SH-SY5Y (cell line): ENCODE measurements around the gene ATP6V1E1.

Source experiments
- GATA2 ChIP-seq: IDR thresholded peaks from 2 replicates; pipeline ENCODE4 v1.6.1; 2011; ENCODE audit warnings: mild to moderate bottlenecking, low read depth, low read length
- GATA3 ChIP-seq: IDR thresholded peaks from 2 replicates; pipeline ENCODE4 v1.6.1; 2011; ENCODE audit warnings: low read depth, mild to moderate bottlenecking, low read length, moderate library complexity

The ATP6V1E1 gene

DNA sequence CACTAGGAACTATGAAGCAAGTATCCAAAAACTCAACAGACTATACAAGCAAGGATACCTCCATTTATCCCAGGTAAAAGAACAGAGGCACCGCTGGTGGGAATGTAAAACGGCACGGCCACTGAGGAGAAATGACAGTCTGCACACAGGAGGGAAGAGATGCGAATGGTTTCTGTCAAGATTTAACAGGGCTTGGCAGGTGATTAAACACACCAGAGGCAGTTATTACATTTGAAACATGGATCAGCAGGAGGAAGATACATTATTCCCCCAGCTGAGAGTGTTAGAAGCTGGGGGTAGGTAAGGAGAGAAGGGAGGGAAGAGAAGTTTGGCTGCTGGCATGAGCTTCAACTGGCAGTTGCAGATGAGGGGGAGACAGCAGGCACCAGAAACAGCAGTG, 30.2 kb downstream of the ATP6V1E1 start:
- no peak for TF ChIP-seq GATA2
- no peak for TF ChIP-seq GATA3

DNA sequence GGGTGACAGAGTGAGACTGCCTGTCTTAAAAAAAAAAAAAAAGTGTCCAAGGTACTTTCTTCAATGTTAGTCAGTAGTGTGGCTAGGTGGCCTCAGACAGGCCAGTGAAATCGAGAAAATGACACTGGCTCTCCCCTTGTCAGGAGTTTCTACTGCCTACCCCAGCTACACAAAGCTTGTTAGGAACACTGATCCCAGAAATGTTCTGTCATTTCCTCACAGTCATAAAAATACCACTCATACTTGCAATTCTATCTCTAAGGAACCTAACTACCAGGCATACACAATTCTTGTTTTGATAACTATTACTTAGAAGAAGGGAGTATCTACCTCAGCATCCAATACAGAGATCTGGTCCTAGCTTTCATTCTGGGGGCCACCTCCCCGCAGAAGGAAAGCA, 31.3 kb downstream of the ATP6V1E1 start:
- TF ChIP-seq GATA2: no peak
- TF ChIP-seq GATA3: no peak

DNA sequence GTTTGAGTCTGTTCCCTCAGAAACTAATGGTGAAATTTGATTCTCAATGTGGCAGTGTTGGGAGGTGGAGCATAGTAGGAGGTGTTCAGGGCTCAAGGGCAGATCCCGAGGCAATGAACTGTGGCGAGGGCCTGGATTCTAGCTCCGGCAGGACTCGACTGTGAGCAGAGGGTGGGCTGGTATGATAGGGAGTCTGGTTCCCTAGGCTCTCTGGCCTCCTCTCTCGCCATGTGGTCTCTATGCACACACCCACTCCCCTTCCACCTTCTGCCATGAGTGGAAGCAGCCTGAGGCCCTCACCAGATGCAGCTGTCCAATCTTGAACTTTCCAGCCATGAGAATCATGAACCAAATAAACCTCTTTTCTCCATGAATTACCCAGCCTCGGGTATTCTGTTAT, 32.3 kb downstream of the ATP6V1E1 start:
- no peak for TF ChIP-seq GATA3
- TF ChIP-seq GATA2: no peak

DNA sequence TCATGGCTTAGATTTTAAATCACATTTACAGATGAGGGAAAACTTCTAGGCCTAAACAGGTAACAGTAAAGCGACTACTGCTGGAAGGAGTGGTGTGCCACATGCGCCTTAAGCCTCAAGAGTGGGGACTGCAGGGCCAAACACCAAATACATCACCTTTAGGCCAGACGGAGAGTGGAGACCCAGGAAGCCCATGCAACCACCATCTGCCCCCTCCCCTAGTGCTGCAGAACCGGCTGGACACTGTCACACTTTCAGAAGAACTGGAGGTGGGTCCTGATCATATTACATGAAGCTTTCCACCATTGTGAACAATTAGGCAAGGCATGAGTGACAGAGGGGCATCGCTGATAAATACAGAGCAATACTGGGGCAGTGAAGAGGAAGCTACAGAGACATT, 36.3 kb downstream of the ATP6V1E1 start:
- TF ChIP-seq GATA2 (no peak), GATA3 (no peak)

DNA sequence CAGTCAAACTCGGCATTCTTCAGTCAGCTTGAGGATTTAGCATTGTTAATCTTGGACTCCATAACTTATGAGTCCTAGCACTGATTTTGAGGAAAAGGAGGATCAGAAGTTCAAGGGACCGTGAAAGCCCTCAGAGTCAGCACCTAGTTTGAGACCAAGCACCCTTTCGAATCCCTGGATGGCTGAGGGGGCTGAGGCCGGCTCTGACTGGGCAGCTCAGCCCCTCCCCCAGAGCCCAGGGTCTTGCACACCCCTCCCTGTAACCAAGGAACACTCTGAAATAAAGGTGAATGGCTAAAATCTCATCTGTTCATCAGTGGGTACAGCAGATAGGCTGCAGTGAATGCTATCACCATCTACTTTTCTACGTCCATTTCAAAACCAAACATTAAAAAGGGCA, 38.0 kb downstream of the ATP6V1E1 start:
- TF ChIP-seq GATA3 (no peak), GATA2 (no peak)

DNA sequence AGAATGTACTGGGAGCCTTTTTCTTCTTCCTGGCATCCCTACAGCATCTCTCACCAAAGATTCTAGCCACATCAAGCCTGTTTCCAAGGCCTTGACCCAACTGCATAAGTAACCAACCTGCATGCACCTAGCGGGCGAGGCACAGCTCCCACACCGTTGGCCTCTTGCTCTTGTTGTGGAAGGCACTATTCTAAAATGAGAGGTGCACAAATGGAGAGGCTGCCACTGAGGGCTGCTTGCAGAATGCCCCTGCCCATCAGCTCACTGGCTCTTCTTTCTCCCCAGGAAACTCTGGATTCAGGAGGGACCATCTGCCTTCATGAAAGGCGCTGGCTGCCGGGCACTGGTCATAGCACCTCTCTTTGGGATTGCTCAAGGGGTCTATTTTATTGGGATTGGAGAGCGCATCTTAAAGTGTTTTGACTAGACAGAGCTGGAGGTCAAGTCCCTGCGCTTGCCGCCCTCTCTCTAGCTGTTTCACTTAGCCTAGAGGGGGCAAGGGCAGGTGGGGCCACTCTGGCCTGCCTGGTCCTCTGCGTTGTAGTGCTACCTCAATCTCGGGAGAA, 38.7 kb downstream of the ATP6V1E1 start:
- no peak for TF ChIP-seq GATA3
- no peak for TF ChIP-seq GATA2

DNA sequence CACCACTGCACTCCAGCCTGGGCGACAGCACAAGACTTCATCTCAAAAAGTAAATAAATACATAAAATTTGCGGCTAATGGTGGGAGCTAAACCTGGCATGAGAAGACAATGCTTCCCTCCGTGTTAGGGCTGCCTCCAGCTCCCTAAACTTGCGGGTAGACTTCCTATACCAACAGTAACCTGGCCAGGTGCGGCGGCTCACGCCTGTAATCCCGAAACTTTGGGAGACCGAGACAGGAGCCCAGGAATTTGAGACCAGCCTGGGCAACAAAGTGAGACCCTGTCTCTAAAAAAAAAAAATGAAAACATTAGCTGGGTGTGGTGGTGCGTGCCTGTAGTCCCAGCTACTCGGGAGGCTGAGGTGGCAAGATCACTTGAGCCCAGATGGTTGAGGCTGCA, 39.9 kb downstream of the ATP6V1E1 start:
- TF ChIP-seq GATA3 (no peak), GATA2 (no peak)

DNA sequence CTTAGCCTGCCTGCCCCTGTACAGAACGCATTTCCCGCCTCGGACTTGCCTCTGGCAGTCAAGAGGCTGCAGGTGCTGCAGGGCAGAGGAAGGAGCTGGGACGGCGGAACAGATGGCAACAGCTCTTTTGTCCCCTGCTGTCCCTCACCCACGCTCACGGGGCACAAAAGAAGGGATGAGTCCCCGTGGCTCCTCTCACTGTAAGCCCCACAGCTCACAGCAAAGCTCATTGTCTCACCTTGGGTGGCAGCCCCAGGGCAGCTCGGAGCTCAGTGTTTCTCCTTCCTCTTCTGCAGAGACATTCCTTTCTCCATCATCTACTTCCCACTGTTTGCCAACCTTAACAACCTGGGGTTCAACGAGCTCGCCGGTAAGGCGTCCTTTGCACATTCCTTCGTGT, 40.9 kb downstream of the ATP6V1E1 start:
- TF ChIP-seq GATA3 (no peak), GATA2 (no peak)

DNA sequence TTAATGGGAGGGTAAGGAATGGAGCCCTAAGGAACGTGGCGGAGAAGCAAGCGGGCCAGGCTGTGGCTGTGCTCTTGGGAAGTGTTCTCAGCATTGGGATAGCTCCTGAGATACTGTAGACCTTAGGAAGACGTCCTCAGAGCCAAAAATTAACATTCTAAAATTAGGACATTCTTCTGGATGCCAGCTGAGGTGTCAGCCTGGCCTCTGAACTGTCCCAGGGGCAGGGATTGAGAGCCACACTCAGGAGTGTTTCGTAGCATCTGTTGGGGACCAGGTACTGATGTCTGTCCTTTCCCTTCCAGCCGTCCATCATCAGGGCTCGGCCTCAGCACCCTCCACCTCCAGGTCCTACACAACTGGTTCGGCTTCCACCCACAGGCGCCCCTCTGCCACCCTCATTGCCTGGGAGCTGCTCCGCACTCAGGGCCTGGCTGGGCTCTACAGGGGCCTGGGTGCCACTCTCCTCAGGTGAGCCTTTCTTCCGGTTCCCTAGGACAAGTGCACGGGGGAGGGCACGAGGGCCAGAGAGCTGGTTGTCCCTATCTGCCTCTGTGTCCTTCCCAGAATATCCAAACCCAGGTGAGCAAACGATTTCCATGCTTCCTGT, 41.6 kb downstream of the ATP6V1E1 start:
- no peak for TF ChIP-seq GATA2
- TF ChIP-seq GATA3: no peak

DNA sequence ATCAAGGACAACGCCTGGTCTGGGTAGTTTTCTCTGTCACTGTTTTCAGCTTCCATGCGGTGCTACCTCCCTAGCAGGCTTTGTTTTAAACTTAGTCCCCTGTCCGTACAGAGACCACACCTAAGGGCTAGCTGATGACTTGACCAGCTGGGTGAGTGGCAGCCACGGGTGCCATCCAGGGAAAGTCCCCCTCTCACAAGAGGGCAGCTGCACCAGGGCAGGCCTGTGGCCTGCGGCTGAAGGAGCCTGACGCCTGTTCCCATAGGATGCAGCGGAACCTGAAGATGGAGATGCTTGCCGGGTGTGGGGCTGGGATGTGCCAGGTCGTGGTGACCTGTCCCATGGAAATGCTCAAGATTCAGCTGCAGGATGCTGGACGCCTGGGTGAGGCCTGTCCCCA, 45.4 kb downstream of the ATP6V1E1 start:
- TF ChIP-seq GATA3: no peak
- no peak for TF ChIP-seq GATA2

DNA sequence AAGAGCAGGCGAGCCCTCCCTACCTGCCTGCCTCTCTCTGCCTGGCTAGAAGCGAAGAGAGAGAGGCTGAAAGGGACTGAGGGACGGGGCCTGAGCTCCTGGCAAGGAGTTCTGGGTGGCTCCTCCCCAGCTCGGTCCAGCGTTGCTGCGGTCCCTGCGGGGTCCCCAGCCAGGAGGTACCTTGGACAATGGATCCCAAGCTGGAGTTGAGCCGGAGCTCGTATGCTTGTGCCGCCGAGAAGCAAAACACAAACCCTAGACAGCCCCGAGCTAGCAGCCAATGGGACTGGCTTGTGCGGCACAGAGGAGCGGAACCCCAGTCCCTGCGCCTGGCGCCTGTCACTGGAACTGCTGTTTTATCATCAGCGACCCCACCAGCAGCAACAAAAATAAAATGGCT, 46.9 kb downstream of the ATP6V1E1 start:
- TF ChIP-seq GATA3 (no peak), GATA2 (no peak)

DNA sequence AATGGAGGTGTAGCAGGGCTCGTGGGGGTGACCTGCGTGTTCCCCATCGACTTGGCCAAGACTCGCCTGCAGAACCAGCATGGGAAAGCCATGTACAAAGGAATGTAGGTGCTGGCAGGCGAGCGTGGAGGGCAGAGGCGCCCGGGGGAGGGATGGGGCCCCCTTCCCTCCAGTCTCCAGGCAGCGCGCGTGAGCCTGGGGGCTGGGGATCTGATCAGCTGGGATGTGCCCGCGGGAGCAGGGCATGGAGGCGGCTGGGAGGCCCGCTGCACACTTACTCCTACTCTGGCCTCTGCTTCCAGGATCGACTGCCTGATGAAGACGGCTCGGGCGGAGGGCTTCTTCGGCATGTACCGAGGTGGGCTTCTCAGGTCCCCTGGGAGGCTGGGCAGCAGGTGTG, 47.5 kb downstream of the ATP6V1E1 start:
- TF ChIP-seq GATA3: no peak
- TF ChIP-seq GATA2: no peak

DNA sequence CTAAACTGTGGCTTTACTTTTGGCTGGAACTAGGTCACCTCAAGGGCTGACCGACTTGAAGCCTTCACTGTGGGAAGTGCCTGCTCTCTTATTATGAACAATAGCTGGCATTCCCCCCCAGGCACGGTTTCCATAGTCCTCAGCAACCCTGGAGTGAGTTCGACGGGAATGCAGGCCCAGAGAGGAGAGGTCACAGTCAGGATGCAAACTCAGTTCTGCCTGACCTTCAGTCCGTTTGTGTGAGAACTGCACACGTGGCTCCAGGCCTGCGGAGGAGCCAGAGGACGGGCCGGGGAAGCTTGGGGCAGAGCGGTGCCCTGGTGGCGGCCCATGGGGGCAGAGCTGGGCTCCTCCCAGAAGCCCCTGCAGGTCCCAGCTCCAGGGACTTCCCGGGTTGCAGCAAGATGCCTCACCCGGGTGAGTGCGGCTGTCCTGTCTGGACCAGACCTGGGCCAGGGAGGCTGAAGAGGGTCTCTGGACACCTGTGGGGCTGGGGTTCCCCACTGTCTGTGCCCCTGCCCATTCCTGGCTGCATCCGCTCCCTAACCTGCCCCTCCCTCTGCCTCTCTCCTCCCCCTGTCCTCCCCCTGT, 48.0 kb downstream of the ATP6V1E1 start:
- TF ChIP-seq GATA2: no peak
- no peak for TF ChIP-seq GATA3

DNA sequence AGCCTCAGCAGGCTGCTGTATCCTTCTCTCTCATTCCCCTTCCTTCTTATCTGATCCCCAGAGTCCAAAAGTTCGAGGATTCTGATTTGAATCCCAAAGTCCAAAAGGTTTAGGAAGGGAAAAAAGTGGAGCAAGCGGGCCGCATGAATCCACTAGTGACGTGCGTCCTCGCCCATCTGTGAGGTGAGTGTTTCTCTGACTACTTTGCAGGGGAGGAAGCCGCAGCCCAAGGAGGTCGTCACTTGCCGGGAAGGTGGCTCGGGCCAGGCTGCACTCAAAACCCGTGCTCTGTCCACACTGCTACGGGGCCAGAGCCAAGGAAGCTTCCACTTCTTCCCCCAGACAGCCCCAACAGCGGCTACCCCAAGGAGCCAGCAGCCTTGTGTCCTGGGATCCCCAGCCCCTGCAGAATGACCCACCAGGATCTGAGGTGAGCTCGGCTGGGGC, 49.0 kb downstream of the ATP6V1E1 start:
- no peak for TF ChIP-seq GATA2
- TF ChIP-seq GATA3: no peak

DNA sequence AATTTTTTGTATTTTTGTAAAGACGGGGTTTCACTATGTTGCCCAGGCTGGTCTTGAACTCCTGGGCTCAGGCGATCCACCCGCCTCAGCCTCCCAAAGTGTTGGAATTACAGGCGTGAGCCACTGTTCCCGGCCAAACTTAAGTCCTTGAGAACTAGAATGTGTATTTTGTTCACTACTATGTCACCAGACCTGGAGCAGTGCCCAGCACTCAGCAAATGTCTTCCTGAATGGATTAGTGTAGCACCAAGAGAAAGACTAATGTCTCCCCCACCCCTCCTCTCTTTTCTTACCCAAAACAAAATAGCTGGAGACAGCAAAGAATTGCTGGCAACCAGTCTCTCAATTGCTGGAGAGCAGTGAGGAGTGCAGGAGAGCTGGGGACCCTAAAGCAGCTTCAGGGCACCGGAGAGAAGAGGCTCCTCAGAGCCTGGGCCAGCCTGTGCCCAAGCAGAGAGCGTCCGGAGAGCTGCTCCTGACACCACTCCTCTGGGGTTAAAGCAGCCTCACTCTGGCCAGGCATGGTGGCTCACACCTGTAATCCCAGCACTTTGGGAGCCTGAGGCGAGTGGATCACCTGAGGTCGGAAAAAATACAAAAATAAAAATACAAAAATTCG, 50.3 kb downstream of the ATP6V1E1 start:
- TF ChIP-seq GATA3 (no peak), GATA2 (no peak)

DNA sequence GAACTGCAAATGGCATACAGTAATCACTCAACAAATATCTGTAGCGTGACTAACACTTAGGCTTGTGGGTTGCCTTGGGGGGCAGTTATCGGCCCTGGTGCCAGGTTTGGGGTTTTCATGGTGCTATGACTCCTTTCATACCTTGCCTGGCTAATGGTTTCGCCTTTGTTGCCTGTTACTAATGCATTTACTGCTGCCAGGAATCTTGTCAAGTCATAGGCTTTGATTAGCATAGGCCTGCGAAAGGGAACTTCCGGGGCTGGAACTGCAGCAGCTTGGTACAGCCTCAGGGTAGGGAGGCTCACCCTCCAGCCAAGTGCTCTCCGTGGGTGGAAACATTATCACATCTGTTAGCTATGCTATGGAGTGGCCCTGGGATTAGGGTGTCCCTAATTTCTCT, 52.1 kb downstream of the ATP6V1E1 start:
- TF ChIP-seq GATA2 (no peak), GATA3 (no peak)
